Skeletal muscle tissue (tissue), 4 donors: ENCODE data around the gene SLCO3A1. TPM values are rescaled to one million over a fixed set of nuclear protein-coding genes. Genes with fewer than 3 reads are reported as not detected.

Source experiments
- H3K27ac ChIP-seq: one replicate; pipeline ENCODE4 v1.7.0; 2013; ENCODE audit warnings: mild to moderate bottlenecking, low read depth, low read length, inconsistent platforms
- H3K27me3 ChIP-seq, 3 donors: one replicate each; pipeline ENCODE4 v1.7.0; 2013; ENCODE audit warnings: low read length in 3 of 3; ENCODE audit not compliant: control insufficient read depth in 3 of 3, insufficient read depth in 3 of 3
- H3K36me3 ChIP-seq, 3 donors: one replicate each; pipeline ENCODE4 v1.7.0; 2013; ENCODE audit warnings: low read length in 3 of 3; ENCODE audit not compliant: control insufficient read depth in 3 of 3, insufficient read depth in 3 of 3
- H3K4me1 ChIP-seq, 3 donors: one replicate each; pipeline ENCODE4 v1.7.0; 2013; ENCODE audit warnings: low read length in 3 of 3, mild to moderate bottlenecking in 3 of 3; ENCODE audit not compliant: control insufficient read depth in 3 of 3, insufficient read depth in 3 of 3
- H3K4me3 ChIP-seq, 3 donors: one replicate each; pipeline ENCODE4 v1.7.0; 2013; ENCODE audit warnings: low read length in 3 of 3
- H3K9ac ChIP-seq, 3 donors: one replicate each; pipeline ENCODE4 v1.7.0; 2013; ENCODE audit warnings: low read length in 3 of 3, mild to moderate bottlenecking in 3 of 3, moderate library complexity in 2 of 3, low read depth in 1 of 3
- H3K9me3 ChIP-seq, 3 donors: one replicate each; pipeline ENCODE4 v1.7.0; 2013; ENCODE audit warnings: low read length in 3 of 3; ENCODE audit not compliant: control insufficient read depth in 3 of 3
- total RNA-seq: library from RNA; depleted of rRNA; stranded (reverse); fragments of >200 nt; gene quantifications from one replicate; pipeline ENCODE4 v1.2.3, GENCODE V29; 2014
- donor health status: Osteomylitis.

Gene SLCO3A1
- total RNA-seq, 1 donor from 2014 or later: 4.7 TPM

GRCh38 chr15:91997163-91997562, 143.7 kb downstream of the SLCO3A1 start:
- H3K4me3 ChIP-seq: no peak overlapping the region
- H3K9me3 ChIP-seq: no peaks in the 10 kb centered on the region
- H3K36me3 ChIP-seq: no peaks in the 10 kb centered on the region
- H3K27me3 ChIP-seq: no peaks in the 10 kb centered on the region
- no peak overlapping the region for H3K27ac ChIP-seq
- no peaks in the 10 kb centered on the region for H3K4me1 ChIP-seq
- H3K9ac ChIP-seq: no peak overlapping the region

- H3K27ac ChIP-seq: no peak overlapping the region
- no peak overlapping the region for H3K9ac ChIP-seq
- H3K9me3 ChIP-seq: no peaks in the 10 kb centered on the region
- H3K4me1 ChIP-seq: peaks cover 0 to 8% (median 7%) of the 10 kb centered on the region in 3 donors
- no peak overlapping the region for H3K4me3 ChIP-seq
- H3K27me3 ChIP-seq: no peaks in the 10 kb centered on the region
- no peaks in the 10 kb centered on the region for H3K36me3 ChIP-seq
Observed at GRCh38 chr15:92000709-92001108, 147.2 kb downstream of the SLCO3A1 start.

GRCh38 chr15:92001307-92001706, 147.8 kb downstream of the SLCO3A1 start:
- Histone ChIP-seq H3K4me3 (no peak overlapping the region), H3K9me3 (no peaks in the 10 kb centered on the region), H3K27ac (no peak overlapping the region), H3K27me3 (no peaks in the 10 kb centered on the region), H3K4me1 (peaks cover 0 to 8% (median 7%) of the 10 kb centered on the region in 3 donors), H3K9ac (no peak overlapping the region), H3K36me3 (no peaks in the 10 kb centered on the region)

GRCh38 chr15:92002666-92003065, 149.2 kb downstream of the SLCO3A1 start:
- H3K27ac ChIP-seq: no peak overlapping the region
- no peak overlapping the region for H3K9ac ChIP-seq
- no peaks in the 10 kb centered on the region for H3K9me3 ChIP-seq
- H3K4me1 ChIP-seq: peaks cover 0 to 8% (median 7%) of the 10 kb centered on the region in 3 donors
- no peaks in the 10 kb centered on the region for H3K27me3 ChIP-seq
- H3K36me3 ChIP-seq: no peaks in the 10 kb centered on the region
- no peak overlapping the region for H3K4me3 ChIP-seq

- H3K4me1 ChIP-seq: peaks cover 0 to 8% (median 7%) of the 10 kb centered on the region in 3 donors
- H3K9ac ChIP-seq: no peak overlapping the region
- H3K36me3 ChIP-seq: no peaks in the 10 kb centered on the region
- no peaks in the 10 kb centered on the region for H3K27me3 ChIP-seq
- H3K9me3 ChIP-seq: no peaks in the 10 kb centered on the region
- H3K4me3 ChIP-seq: no peak overlapping the region
- no peak overlapping the region for H3K27ac ChIP-seq
Observed at GRCh38 chr15:92003515-92004067, 150.1 kb downstream of the SLCO3A1 start.

GRCh38 chr15:92005154-92005553, 151.6 kb downstream of the SLCO3A1 start:
- Histone ChIP-seq H3K27ac (no peak overlapping the region), H3K9ac (no peak overlapping the region), H3K9me3 (no peaks in the 10 kb centered on the region), H3K27me3 (no peaks in the 10 kb centered on the region), H3K4me1 (peaks cover 3 to 15% (median 7%) of the 10 kb centered on the region in 3 donors), H3K36me3 (no peaks in the 10 kb centered on the region), H3K4me3 (no peak overlapping the region)

GRCh38 chr15:92006186-92007028, 152.9 kb downstream of the SLCO3A1 start:
- Histone ChIP-seq H3K4me3 (no peak overlapping the region), H3K4me1 (peaks cover 3 to 15% (median 7%) of the 10 kb centered on the region in 3 donors), H3K27ac (no peak overlapping the region), H3K36me3 (no peaks in the 10 kb centered on the region), H3K27me3 (no peaks in the 10 kb centered on the region), H3K9me3 (no peaks in the 10 kb centered on the region), H3K9ac (no peak overlapping the region)

GRCh38 chr15:92009162-92009561, 155.7 kb downstream of the SLCO3A1 start:
- no peak overlapping the region for H3K9ac ChIP-seq
- H3K4me1 ChIP-seq: peaks cover 6 to 27% (median 12%) of the 10 kb centered on the region in 3 donors
- H3K36me3 ChIP-seq: no peaks in the 10 kb centered on the region
- no peak overlapping the region for H3K27ac ChIP-seq
- no peak overlapping the region for H3K4me3 ChIP-seq
- H3K9me3 ChIP-seq: no peaks in the 10 kb centered on the region
- no peaks in the 10 kb centered on the region for H3K27me3 ChIP-seq

GRCh38 chr15:92011611-92012367, 158.3 kb downstream of the SLCO3A1 start:
- Histone ChIP-seq H3K9ac (peak overlapping the region in 1 of 3 donors; percentile 41), H3K27ac (peak overlapping the region; percentile 32), H3K4me1 (peaks cover 6 to 26% (median 12%) of the 10 kb centered on the region in 3 donors), H3K27me3 (no peaks in the 10 kb centered on the region), H3K36me3 (no peaks in the 10 kb centered on the region), H3K4me3 (peak overlapping the region in 1 of 3 donors; percentile 10), H3K9me3 (no peaks in the 10 kb centered on the region)

GRCh38 chr15:92012368-92012629, 158.8 kb downstream of the SLCO3A1 start:
- Histone ChIP-seq H3K4me1 (peaks cover 6 to 26% (median 12%) of the 10 kb centered on the region in 3 donors), H3K27ac (peak overlapping the region; percentile 32), H3K9ac (peak overlapping the region in 1 of 3 donors; percentile 41), H3K9me3 (no peaks in the 10 kb centered on the region), H3K27me3 (no peaks in the 10 kb centered on the region), H3K4me3 (no peak overlapping the region), H3K36me3 (no peaks in the 10 kb centered on the region)
